Stimulated activated CD8-positive, alpha-beta memory T cell treated with anti-CD3 and anti-CD28 coated beads, Interleukin-15, amount 100 ng/mL, for 1 hour (primary cell): ENCODE measurements around the gene NDRG4.
A peak's percentile ranks its signal among the peaks of the same experiment; 100 is the strongest.

Experiments used
- DNase-seq: peaks from one replicate; pipeline ENCODE4 v3.0.0-alpha.2; 2020; ENCODE audit warnings: low read depth

NDRG4 gene

GRCh38 chr16:58510097-58510775 lies 10.3 kb downstream of the NDRG4 start:
- DNase-seq = no peak

- no peak for DNase-seq
These were observed 11.1 kb downstream of the NDRG4 start for GRCh38 chr16:58510776-58511628.

- DNase-seq = peak; percentile 78
These were observed 12.2 kb downstream of the NDRG4 start for GRCh38 chr16:58511933-58512815.

- DNase-seq = no peak
These were observed 13.9 kb downstream of the NDRG4 start for GRCh38 chr16:58513874-58514273.

GRCh38 chr16:58515125-58515870 lies 15.4 kb downstream of the NDRG4 start, which contains the start of gene SETD6:
TSS of gene SETD6 (plus strand) at chr16:58515517. CDS start at chr16:58515538, 21 bp downstream.
- peak; percentile 43 for DNase-seq

GRCh38 chr16:58515871-58516767 lies 16.2 kb downstream of the NDRG4 start:
- no peak for DNase-seq

GRCh38 chr16:58516768-58517107 lies 16.8 kb downstream of the NDRG4 start:
- no peak for DNase-seq

GRCh38 chr16:58518083-58518979 lies 18.4 kb downstream of the NDRG4 start:
- DNase-seq = no peak

GRCh38 chr16:58518980-58519368 lies 19.0 kb downstream of the NDRG4 start:
- DNase-seq = no peak

- no peak for DNase-seq
These were observed 19.8 kb downstream of the NDRG4 start for GRCh38 chr16:58519707-58520106.

- no peak for DNase-seq
These were observed 30.2 kb downstream of the NDRG4 start for GRCh38 chr16:58530179-58530578.

- DNase-seq = no peak
These were observed 32.5 kb downstream of the NDRG4 start for GRCh38 chr16:58532414-58532813.

- no peak for DNase-seq
These were observed 34.0 kb downstream of the NDRG4 start for GRCh38 chr16:58533751-58534470.

GRCh38 chr16:58535100-58535499 lies 35.2 kb downstream of the NDRG4 start:
- no peak for DNase-seq

- DNase-seq = no peak
These were observed 36.3 kb downstream of the NDRG4 start for GRCh38 chr16:58536278-58536677.

- no peak for DNase-seq
These were observed 37.4 kb downstream of the NDRG4 start for GRCh38 chr16:58537124-58537906.

GRCh38 chr16:58541711-58542110 lies 41.8 kb downstream of the NDRG4 start:
- DNase-seq = no peak

GRCh38 chr16:58542291-58542690 lies 42.3 kb downstream of the NDRG4 start:
- DNase-seq = no peak
